Measurements from ENCODE around the gene KIAA0232.
"Not testable (repeated sequence)": the region's sequence is repeated elsewhere in the genome, so short reads cannot be mapped to it uniquely, and the experiment has no call there.

KIAA0232 gene

DNA sequence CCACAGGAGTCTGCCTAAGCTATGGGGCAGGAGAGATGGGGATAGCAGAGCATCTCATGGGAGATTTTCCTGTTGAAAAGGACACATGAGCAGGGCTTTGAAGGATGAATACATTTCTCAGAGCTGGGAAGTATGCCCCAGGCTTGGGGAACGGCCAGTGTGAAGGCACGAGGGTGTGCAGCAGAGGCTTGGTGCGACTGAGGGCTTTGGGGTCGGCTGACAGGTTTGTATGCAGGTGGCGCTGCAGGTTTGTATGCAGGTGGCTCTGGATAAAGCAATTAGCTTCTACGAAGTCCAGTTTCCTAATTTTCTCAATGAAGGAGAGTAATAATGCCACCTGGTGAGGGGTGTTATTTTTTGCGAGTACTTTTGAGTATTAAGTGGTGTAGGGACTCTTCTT, 6.8 kb upstream of the KIAA0232 start:
- no peak for DNase-seq

DNA sequence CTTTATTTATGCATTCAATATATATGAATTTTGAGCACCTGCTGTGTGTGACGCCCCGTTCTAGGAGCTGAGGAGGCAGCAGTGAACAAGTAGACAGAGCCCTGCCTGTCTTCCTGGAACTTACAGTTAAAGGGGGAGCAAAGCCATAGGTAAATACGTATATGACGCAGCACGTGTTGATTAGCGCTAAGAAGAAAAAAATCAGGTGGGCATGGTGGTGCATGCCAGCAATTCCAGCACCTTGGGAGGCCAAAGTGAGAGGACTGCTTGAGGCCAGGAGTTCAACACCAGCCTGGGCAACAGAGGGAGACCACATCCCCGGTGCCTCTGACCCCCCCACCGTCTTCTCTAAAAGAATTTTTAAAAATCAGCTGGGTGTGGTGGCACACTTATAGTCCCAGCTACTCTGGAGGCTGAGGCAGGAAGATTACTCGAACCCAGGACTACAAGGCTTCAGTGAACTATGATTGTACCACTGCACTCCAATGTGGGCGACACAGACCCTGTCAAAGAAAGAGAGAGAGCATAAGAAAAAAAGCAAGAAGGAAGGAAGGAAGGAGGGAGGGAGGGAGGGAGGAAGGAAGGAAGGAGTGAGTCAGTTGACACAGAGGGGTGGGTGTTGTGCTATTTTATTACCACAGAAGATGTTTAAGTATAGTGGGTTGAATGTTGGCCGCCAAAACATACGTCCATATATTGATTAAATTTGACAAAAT, 5.4 kb upstream of the KIAA0232 start:
- DNase-seq = no peak

DNA sequence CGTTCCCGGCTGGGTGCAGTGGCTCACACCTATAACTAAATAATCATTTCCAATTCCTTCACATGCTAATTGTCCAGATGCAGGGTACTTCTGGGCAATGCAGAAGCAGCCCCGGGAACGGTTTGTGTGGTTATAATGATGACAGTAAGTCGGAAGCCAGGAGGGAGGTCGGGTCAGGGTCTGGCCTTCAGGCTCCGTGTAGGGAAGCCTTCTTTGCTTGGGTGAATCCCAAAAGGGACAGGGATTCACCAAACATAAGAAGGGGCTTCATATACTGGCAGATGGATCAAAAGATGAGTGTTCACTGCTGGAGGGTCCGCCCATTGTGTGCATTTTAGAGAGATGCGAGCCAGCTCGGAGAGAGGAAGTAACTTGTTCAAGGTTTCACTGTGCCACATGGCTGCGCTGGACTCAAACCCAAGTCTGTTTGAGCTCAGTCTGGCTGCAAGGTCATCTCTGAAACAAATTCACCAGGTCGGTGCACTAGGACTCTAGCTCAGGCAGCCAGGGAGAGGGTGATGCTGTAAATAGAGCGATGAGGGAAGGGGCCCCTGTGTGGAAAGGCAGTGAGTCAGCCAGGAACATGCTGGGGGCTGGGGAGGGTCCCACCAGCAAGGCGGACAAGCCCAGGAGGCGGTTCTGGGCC, 4.8 kb upstream of the KIAA0232 start:
- no peak for DNase-seq

DNA sequence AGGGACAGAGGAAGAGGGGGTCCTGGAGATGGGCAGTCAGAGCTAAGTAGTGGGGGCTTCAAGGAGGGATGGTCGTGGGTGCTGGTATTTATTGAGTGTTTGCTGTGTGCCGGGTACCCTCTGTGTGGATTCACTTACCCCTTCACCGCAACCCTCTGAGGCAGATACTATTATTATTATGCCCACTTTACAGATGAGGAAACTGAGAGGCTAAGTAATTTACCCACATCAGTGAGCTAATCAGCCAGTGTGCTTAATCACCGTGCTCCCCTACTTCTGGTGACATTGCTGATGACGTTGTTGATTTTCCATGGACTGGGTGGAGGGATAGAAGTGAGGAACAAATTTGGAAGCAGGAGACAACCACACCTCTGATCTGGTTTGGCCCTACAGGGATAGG, 4.1 kb upstream of the KIAA0232 start:
- DNase-seq = no peak

DNA sequence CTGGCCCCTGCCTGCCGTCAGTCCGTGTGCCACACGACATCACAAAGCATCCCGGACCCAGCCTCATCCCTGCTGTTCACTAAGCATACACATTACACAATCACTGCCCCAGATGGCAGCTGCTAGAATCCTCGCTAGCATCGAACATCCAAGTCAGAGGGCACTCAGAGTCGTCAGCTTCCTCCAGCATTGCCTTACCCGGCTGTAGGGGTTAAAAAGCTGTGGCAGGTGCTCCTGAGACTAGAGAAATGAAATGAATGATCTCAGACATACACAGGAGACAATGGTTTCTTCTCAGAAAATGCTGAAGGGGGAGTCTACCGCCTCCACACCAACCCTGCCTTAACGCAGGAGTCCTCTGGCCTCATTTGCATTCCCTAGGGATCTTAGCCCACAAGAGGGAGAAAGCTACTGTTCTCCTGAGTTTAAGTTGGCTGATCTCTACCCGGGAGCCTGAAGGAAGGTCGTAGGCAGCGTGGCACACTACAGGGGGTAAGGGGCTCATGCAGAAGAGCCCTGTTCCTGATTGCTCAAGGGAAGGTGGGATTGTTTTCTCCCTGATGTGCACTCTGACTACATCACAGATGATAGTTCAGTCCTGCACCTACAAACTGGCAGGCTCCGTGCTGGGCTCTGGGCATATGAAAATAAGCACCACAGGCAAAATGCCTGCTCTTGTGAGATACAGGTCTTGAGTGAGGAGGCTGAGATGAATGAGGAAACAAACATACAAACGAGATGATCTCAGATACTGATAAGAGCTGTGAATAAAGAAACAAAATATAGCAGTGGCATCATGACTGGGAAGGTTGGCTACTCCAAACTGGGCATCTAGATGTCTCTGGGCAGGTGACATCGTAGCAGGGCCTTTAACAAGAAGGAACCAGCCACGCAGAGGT, 2.6 kb upstream of the KIAA0232 start:
- DNase-seq = peak; percentile 4 to 23

DNA sequence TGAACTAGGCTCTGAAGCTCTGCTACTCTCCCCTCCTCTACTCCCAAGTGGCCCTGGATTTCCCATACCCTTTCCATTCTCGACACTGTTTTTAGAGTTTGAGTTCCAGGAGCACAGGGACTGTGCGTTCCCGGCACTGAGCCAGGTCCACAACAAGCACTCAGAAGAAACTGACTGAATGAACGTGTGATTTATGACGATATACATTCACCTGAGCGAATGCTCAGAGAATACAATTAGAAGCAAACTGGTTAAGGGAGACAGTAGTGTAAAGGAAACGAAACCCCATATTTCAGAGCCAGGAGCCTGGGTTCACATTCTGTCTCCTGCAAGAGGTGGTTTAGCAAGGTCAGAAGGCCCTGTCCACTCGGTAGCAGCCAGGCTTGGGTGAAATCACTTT, 1.4 kb upstream of the KIAA0232 start:
- no peak for DNase-seq

DNA sequence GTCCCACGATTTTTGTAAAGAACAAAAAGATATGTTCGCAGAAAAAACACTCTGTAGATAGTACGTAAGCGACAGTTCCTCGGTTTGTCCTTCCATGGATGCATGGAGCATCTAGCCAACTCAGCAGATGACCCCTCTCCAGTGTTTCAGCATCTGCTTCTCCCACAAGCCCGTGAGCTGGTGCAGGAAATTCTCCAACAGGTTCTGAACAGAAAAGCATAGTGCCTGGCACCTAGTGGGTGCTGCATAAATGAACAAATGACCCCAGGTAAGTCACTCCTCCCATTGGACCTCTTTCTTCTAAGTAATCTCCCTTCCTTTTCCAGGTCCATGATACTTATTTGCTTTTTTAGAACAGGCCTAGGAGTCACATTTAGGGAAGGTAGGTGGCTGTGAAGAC, 966 bp upstream of the KIAA0232 start:
- DNase-seq = no peak

DNA sequence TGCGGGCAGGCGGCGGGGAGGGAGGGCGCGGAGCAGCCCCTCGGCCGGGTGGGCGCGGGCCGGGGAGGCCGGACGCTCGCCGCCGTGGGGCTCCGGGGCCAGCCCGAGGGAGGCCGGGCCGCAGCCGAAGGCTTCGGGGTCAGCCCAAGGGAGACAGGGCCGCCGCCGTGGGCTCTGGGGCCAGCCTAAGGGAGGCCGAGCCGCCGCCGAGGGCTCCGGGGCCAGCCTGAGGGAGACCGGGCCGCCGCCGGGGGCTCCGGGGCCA, 251 bp downstream of the KIAA0232 start:
- no peak for DNase-seq

DNA sequence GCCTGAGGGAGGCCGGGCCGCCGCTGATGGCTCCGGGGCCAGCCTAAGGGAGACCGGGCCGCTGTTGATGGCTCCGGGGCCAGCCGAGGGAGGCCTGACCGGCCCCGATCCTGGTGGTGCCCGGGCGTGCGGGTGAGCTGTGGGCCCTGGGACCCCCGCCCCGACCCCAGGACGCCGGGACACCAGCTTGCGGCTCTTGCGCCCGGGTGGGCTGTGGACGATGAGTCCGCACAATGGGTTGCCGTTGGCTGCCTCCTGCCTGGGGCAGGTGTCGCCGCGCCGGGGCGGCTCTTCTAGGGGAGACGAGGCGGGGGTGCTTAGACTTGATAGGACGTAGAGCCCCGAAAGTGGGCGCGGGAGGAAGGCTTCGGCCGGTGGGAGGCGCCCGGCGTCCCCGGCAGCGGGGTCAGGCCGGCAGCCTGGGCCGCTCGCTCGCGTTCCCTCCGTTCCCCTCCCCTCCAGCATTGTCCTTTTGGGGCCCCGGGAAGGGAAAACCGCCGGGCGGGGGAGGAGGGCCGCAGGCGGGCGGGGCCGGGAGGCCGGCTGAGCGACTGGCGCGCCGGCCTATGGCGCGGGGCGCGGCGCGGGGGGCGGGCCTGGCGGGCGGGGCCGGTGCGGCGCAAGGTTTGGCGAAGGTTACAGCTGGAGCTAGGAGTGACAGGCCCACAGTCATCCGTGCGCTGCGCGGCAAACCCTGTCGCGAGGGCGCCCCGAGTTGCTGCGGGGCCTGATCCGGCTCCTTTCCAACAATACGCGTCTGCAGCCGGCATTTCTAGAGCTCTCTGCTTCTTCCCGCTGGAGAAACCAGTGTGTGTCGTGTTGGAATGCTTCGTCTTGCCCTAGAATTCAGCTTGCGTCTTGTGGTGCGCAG, 819 bp downstream of the KIAA0232 start:
- peak; percentile 43 to 80 for DNase-seq

DNA sequence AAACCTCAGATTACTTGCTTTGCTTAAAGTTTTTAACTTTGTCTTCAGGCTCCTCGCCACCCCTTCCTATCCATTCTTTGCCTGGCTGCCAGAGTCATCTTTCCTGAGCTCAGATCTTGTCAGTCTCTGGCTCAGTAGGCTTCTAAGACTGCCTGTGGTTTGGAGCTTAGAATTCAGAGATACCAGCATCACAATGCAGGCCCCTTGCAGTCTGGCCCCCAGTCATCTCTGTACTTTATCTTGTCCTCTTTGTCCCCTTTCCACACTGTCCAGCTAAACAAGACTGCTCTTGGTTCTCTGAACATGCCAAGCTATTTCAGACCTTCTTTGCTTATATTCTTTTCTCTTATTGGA, 3.0 kb downstream of the KIAA0232 start:
- DNase-seq = no peak

DNA sequence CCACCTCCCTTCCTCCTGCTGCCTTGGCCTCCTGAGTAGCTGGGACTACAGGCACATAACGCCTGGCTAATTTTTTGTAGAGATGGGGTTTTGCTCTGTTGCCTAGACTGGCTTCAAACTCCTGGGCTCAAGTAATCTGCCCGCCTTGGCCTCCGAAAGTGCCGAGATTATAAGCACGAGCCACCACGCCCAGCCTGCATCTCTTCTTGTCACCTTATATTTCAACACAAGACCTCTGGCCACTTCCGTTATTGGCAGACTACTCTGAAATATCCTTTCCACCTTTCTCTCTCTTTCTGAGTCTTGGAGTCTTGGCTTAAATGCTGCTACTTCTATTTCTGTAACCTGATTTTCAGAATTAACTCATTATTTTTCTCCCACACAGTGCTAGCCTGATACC, 5.6 kb downstream of the KIAA0232 start:
- no peak for DNase-seq

DNA sequence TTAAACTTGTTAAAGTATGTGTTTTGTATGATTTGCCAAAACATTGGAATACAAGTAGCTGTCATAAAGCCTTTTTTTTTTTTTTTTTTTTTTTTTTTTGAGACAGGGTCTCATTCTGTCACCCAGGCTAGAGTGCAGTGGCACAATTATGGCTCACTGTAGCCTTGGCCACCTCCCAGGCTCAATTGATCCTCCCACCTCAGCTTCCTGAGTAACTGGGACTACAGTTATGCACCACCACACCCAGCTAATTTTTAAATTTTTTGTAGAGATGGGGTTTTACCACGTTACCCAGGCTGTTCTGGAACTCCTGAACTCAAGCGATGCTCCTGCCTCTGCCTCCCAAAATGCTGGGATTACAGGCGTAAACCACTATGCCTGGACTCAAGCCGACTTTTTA, 8.7 kb downstream of the KIAA0232 start:
- not testable (repeated sequence) for DNase-seq

DNA sequence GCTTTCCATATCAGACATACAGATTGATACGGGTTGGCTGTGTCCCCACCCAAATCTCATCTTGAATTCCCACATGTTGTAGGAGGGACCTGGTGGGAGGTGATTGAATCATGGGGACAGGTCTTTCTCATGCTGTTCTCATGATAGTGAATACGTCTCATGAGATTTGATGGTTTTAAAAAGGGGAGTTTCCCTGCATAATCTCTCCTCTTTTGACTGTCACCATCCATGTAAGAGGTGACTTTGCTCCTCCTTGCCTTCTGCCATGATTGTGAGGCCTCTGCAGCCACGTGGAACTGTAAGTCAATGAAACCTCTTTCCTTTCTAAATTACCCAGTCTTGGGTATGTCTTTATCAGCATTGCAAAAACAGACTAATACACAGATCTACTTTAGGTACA, 9.3 kb downstream of the KIAA0232 start:
- not testable (repeated sequence) for DNase-seq

DNA sequence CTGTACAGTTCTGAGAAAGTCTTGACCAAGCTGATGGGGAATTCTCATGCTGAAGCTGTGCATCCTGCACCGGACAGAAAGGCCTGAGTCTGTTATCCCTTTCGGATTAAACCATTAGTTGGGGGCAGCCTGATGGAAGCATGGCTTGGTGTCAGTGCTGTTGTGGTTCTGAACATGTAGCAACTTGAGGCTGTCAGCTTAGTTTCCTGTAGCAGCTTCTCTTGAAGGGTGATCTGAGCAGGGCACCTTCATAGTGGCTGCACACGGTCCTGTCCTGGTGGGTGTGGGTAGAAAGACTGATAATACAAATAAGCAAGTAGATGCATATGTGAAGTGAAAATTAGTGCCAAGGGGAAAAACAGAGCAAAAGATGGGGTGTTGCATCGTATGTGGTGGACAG, 11.7 kb downstream of the KIAA0232 start:
- DNase-seq = no peak

DNA sequence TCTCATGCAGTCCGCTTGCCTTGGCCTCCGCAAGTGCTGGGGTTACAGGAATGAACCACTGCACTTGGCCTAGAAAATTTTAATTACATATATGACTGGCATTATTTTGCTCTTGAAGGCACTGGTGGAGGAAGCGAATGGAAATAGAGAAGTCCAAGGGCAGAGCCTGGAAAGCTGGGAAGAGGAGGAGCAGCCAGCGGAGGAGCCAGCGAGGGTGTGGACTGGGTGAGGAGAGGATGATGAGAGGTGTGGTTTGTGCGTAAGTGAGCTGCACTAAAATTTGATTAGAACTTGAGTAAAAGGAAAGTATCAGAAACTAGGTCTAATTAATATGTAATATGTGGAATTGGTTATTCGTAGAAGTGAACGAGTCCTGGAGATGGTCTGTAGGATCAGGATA, 13.3 kb downstream of the KIAA0232 start:
- no peak for DNase-seq

DNA sequence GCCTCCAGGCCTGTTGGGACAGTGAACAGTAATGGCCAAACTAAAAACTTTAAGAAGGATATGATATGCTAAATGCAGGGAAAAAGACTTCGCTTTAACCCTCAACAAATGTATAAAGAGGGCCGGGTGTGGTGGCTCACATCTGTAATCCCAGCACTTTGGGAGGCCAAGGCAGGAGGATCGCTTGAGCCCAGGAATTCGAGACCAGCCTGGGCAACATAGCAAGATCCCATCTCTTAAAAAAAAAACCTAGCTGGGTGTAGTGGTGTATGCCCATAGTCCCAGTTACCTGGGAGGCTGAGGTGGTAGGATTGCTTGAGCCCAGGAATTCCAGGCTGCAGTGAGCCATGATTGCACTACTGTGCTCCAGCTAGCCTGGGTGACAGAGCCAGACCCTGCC, 14.8 kb downstream of the KIAA0232 start:
- DNase-seq = not testable (repeated sequence)

DNA sequence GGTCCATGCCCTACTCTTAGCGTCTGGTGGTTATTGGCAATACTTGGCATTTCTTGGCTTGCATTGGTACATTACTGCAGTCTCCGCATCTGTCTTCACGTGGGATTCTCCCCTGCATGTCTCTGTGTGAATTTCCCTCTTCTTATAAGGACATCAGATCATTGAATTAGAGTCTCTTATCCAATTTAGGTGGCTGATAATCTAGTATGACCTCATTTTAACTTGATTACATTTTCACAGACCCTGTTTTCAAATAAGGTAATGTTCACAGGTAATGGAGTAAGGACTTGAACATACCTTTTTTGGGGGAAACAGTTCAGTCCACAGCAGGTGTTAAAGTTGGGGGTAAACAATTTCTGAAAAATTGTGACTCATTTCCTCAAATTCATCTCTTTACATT, 16.6 kb downstream of the KIAA0232 start:
- DNase-seq = no peak

DNA sequence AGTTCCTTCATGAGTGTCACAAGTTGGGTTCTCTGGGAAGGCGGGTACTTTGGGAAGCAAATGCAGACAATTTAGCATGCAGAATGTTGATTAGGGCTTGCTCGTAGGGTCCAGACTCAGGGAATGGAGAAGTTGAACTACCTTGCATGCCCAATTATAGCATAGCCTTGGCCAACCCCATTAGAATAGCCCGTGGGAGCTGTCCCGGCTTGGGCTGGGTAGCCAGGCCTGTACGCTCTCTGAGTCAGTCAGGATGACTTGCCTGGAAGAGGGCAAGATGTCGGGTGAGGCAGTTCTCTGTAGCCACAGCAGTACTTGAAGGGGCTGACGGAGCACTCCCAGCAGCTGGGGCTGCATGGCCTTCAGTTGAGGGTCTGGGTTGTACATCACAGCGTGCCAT, 19.5 kb downstream of the KIAA0232 start:
- DNase-seq = no peak

DNA sequence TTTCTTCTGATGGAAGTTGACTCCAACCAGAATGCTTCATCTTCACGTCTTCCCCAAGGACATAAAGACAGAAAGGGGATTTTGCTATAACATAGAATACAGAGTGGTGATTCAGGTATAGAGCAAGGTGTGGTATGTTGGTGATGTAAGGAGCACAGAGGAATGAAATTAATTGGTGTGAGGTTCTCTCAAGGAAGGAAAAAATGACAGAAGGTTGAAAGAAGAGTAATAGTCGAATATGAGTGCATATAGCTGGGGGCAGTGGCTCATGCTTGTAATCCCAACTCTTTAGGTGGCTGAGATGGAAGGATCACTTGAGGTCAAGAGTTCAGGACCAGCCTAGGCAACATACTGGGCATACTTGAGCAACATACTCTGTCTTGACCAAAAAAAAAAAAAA, 20.1 kb downstream of the KIAA0232 start:
- DNase-seq = no peak

DNA sequence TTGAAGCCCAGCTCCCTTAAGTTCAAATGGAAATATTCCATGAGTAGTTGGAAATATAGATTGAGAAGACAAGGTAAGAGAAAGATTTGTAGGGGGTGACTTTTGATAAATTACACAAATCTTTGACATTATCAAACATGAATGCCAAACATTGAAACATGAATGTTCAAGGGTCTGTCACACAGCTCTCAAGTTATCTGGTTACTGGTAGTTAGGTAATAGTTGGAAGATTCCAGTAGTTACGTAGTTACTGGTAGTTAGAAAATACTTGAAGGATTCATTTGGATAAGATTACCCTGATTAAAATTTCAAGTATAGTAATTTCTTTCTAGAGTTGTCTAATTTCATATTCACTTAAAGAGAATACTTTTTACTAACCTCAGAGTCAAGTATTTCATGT, 20.7 kb downstream of the KIAA0232 start:
- DNase-seq = no peak

DNA sequence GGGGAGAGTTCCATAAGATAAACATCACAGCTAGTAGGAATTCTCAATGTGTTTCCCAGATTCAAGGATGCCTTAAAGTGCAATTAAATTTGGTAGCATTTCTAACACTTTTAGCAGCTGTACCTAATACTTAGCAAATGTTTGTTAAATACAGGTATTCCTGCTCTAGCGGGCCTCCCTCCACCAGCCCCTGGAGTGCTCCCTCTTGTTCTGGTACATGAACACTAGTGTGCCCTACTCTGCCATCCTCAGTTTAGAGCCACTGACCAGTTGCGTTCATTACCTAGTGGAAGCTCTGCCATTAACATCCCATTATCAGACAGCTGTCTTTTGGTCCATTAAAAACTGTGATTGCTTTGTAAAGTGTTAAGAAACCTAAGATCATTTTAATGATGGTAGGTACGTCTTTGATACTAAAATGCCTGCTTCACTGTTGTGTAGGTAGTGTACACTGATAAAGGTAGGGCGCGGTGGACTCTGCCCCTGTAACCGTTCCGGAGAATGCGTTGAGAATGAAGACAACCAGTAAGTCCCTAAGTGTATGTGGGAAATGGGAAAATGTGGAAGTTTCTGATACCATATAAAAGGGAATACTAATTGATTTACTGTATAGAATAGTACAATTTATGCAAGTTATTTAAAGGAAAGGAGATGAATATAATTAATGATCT, 21.7 kb downstream of the KIAA0232 start:
- DNase-seq = no peak

DNA sequence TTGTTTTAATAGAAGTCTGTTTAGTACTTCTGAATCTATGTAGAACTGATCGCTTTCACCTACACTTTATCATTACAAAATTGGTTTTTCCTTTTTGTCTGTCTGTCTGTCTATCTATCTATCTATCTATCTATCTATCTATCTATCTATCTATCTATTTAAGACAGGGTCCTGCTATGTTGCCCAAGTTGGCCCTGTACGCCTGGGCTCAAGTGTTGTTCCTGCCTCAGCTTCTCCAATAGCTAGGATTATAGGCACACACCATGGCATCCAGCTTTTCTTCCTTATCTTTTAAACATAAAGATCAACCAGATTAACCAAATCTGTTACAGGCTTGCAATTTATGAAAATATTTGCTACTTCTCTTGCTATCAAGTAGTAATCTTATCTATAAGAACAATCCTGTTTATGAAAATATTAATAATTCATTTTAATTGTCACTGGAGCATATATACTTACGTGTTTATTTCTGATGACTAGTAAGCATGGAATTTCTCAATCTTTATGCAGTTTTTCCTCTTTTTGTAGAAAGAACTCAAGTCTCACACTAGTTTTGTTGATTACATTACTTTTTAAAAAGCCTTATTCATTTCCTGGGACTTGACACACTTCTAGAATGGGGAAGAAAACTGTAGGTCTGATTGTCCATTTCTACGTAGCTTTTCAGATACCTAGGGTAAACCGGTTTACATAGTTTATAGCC, 24.5 kb downstream of the KIAA0232 start:
- no peak for DNase-seq

Data from NCI-H446 (cell line).